ENCODE results near the gene FBN1.

The FBN1 gene

GRCh38 chr15:48366584-48367312 is 278.8 kb downstream of the FBN1 start:
- no peak for DNase-seq (ENCODE audit: low read depth)

DNA sequence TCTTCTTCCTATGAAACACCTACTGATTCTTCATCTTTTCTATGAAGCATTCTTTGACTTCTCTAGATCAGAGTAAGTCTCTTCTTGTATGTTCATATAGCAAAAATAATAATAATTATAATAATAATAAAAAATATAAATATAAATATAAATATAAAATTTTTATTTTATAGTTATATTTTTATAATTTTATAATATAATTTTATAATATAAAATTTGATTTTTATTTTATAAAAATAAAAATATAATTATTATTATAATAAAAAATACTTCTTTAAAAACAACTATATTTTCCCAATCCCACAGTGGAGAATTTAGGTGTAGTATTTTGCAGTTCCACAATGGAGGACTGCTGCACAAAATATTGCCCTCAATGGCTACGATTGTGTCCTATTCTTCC is 279.9 kb downstream of the FBN1 start:
- DNase-seq (ENCODE audit: low read depth), result no peak

GRCh38 chr15:48363474-48363873 is 282.0 kb downstream of the FBN1 start:
- no peak for DNase-seq (ENCODE audit: low read depth)

DNA sequence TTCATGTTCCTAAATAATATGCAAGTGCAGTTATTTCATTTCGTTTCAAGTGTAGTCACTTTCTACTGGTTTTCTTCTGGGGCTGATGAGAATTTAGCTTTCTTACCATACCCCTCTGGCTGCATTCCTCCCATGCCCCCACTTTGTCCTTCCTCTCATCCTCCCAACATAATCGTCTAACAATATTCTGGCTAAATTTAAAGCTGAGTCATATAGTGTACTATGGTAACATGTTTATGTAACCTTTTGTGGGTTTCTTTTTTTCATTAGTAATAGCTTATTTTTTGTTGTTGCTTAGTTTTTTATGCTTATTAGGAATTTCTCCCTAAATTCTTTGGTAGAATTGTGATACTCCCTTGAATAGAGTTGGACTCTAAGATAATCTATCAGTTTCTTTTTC is 283.8 kb downstream of the FBN1 start:
- peak; percentile 59 for DNase-seq (ENCODE audit: low read depth)

DNA sequence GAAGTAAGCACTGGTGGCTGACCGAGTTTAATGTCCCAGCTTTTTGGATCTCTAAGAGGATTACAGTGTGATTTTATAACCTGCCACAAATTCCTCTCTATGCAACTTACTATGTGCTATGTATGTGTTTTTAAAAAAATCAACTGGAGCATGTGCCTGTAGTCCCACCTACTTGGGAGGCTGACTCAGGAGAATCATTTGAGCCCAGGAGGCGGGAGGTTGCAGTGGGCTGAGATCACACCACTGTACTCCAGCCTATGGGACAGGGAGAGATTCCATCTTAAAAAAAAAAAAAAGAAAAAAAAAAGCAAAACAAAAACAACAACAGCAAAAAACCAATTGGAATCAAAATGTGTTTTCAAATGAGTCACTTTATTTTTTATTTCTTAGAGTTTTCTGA is 284.7 kb downstream of the FBN1 start:
- peak; percentile 57 for DNase-seq (ENCODE audit: low read depth)

Measured in ELR (cell line).